Measurements from ENCODE around the gene AMDHD2.

DNA sequence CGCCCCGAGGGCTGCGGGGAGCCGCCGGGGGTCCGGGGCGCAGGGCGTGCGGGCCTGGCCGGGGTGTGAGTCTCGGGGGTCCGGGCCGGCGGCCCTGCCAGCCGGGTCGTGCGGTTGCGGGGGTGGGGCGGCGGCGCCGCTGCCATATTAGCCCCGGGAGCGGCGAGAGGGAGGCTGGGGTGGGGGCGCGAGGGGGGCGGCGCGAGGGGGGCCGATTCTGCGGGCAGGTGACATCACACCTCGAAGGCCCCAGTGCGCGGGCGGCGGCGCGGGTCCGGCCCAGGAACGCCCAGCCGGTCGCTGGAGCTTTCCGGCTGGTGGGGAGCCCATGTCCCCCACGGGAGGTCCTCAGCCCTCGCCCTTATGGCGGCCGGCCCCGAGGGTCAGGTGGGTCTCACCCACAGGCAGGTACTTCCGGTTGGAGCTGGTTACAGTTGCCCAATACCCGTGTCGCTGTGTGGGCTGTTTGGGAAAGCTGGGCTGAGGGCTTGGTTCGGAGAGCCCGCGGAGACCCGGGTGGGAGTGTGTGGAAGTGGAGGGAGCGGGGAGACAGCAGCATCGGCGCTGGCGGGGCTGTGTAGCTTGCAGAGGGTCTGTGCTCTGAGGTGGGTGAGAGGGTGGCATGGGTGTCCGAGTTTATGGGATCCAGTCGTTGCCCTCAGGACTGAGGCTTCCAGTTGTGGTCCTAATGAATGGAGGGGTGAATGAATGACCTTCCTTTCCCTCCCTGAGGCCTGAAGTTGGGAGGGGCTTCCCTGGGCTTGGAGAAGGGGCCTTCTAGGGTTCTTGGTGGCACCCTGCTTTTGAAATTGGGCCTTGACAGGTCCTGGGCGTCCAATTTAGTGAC lies 5.6 kb upstream of the AMDHD2 start:
- TF ChIP-seq, protein P1, sequence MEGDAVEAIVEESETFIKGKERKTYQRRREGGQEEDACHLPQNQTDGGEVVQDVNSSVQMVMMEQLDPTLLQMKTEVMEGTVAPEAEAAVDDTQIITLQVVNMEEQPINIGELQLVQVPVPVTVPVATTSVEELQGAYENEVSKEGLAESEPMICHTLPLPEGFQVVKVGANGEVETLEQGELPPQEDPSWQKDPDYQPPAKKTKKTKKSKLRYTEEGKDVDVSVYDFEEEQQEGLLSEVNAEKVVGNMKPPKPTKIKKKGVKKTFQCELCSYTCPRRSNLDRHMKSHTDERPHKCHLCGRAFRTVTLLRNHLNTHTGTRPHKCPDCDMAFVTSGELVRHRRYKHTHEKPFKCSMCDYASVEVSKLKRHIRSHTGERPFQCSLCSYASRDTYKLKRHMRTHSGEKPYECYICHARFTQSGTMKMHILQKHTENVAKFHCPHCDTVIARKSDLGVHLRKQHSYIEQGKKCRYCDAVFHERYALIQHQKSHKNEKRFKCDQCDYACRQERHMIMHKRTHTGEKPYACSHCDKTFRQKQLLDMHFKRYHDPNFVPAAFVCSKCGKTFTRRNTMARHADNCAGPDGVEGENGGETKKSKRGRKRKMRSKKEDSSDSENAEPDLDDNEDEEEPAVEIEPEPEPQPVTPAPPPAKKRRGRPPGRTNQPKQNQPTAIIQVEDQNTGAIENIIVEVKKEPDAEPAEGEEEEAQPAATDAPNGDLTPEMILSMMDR (conservative IDR thresholded peaks at IDR 0.05 in 1 of 2, IDR thresholded peaks at IDR 0.05 in 1 of 2; ENCODE audit: extremely low read depth in 1 of 2, insufficient read depth in 1 of 2, low read depth in 1 of 2, low read length in 2 of 2) = no peak
- no peak for TF ChIP-seq EZH2 (IDR thresholded peaks at IDR 0.05; ENCODE audit: borderline replicate concordance, low read length)

Data from mammary epithelial cell (primary cell).